Measurements from ENCODE around the gene ANAPC1.
"Not testable (repeated sequence)": the region's sequence is repeated elsewhere in the genome, so short reads cannot be mapped to it uniquely, and the experiment has no call there.

Gene ANAPC1

DNA sequence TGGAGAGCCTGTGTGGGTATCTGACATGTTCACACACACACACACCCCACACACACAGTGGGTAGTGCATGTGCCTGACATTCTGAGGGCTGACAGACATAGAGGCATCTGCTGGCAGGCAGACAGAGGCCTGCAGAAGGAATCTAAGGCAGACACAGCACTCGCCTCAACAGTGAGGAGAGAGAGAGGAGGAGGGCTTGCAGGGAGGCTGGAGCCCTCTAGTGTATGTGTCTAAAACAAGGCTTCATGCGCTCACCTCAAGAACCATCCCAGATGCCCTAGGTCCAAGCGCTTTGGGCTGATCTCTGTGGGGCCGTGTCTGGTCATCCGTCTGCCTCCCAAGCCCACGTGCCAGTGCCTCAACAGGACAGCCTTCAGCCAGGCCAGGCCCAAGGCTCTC lies 158.3 kb downstream of the ANAPC1 start:
- not testable (repeated sequence) for DNase-seq

DNA sequence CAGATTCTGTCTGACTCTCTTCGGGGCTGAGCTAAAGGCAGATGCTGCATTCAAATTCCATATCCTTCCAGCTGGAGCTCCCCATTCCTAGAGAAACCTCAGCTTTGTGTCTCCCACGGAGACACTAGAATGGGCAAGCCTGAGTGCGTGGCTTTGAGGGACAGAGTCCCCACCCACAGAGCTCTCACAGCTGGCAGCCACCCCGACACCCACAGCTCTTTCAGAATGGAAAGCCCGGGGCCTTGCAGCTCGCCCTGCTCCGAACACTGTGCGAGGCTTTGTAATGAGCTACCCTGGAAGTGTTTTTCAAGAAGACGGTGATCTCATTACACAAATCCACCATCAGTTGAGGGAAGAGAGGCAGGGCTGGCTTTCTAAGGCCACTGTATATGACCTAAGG lies 164.4 kb downstream of the ANAPC1 start:
- DNase-seq: not testable (repeated sequence)

Measured in stimulated activated CD4-positive, alpha-beta T cell treated with anti-CD3 and anti-CD28 coated beads, Interleukin-2, amount 100 ng/mL, for 48 hours (primary cell).